Measurements from ENCODE around the gene NFRKB.

GRCh38 chr11:129864811-129865210 lies 30.6 kb downstream of the NFRKB start:
- TF ChIP-seq, protein P1, sequence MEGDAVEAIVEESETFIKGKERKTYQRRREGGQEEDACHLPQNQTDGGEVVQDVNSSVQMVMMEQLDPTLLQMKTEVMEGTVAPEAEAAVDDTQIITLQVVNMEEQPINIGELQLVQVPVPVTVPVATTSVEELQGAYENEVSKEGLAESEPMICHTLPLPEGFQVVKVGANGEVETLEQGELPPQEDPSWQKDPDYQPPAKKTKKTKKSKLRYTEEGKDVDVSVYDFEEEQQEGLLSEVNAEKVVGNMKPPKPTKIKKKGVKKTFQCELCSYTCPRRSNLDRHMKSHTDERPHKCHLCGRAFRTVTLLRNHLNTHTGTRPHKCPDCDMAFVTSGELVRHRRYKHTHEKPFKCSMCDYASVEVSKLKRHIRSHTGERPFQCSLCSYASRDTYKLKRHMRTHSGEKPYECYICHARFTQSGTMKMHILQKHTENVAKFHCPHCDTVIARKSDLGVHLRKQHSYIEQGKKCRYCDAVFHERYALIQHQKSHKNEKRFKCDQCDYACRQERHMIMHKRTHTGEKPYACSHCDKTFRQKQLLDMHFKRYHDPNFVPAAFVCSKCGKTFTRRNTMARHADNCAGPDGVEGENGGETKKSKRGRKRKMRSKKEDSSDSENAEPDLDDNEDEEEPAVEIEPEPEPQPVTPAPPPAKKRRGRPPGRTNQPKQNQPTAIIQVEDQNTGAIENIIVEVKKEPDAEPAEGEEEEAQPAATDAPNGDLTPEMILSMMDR (IDR thresholded peaks at IDR 0.05): no peak
- no peak for TF ChIP-seq EP300 (IDR thresholded peaks at IDR 0.05)
- no peak for TF ChIP-seq POLR2A (IDR thresholded peaks at IDR 0.05)
- TF ChIP-seq POLR2AphosphoS5 (IDR thresholded peaks at IDR 0.05): no peak

Data from gastroesophageal sphincter (tissue), 3 donors.